Fibroblast of the aortic adventitia (primary cell): ENCODE data around the gene HMG20A. TPM values are rescaled to one million over a fixed set of nuclear protein-coding genes. Genes with fewer than 3 reads are reported as not detected.
"Not testable (repeated sequence)": the region's sequence is repeated elsewhere in the genome, so short reads cannot be mapped to it uniquely, and the experiment has no call there.

ENCODE experiments used
- DNase-seq: peaks from one replicate; pipeline ENCODE4 v3.0.0-alpha.2; 2010; ENCODE audit warnings: low read depth
- H3K4me3 ChIP-seq: 2 replicates; pipeline ENCODE4 v1.5.1; 2011; ENCODE audit warnings: low read depth, mild to moderate bottlenecking, control low read depth, low read length, moderate library complexity
- CTCF ChIP-seq: IDR thresholded peaks from 2 replicates; pipeline ENCODE4 v1.5.1; 2011; ENCODE audit warnings: mild to moderate bottlenecking, low read length, control low read depth, inconsistent platforms; ENCODE audit not compliant: insufficient read depth
- total RNA-seq: library from RNA; depleted of rRNA; stranded (reverse); fragments of >200 nt; gene quantifications from 2 replicates; pipeline ENCODE4 v1.2.3, GENCODE V29; 2012; ENCODE audit warnings: low replicate concordance

Gene HMG20A
- total RNA-seq, 1 donor = 28.7 TPM

DNA sequence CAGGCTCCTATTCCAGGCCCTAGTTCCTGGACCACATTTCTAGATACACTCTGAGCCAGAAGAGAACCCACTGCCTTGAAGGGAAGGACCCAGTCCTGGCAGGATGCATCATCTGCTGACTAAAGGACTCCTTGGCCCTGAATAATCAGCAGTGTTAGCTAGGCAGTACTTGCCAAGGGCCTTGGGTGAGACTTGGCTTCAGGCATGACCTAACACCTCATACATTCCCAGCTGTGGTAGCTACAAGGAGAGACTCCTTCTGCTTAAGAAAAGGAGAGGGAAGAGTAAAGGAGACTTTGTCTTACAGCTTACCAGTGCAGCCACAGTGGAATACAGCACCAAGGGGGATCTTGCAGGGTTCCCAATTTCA, 27.2 kb upstream of the HMG20A start:
- no peak overlapping the region for H3K4me3 ChIP-seq
- TF ChIP-seq CTCF = no peak
- DNase-seq = peak; percentile 52

DNA sequence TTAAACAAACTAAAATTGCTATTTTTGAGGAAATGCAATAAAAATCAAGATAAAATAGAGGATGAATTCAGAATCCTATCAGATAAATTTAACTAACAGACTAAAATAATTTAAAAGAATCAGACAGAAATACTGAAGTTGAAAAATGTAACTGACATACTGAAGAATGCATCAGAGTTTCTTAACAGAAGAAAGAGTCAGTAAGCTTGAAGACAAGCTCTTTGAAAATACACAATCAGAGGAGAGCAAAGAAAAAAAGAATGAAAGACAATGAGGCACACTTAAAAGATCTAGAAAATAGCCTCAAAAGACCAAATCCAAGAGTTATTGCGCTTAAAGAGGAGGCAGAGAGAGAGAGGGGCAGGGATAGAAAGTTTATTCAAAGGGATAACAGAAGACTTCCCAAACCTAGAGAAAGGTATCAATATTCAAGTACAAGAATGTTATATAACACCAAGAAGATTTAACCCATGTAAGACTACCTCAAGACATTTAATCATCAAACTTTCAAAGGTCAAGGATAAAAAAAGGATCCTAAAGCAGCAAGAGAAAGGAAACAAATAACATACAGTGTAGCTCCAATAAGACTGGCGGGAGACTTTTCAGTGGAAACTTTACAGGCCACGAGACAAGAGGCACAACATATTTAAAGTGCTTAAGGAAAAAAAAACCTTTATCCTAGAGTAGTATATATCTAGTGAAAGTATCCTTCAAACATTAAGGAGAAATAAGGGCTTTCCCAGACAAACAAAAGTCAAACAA, 25.5 kb upstream of the HMG20A start:
- no peak for DNase-seq
- no peak overlapping the region for H3K4me3 ChIP-seq
- TF ChIP-seq CTCF = no peak

- DNase-seq = no peak
- H3K4me3 ChIP-seq = no peak overlapping the region
- no peak for TF ChIP-seq CTCF
Observed at GRCh38 chr15:77396692-77397091, 24.0 kb upstream of the HMG20A start.

DNA sequence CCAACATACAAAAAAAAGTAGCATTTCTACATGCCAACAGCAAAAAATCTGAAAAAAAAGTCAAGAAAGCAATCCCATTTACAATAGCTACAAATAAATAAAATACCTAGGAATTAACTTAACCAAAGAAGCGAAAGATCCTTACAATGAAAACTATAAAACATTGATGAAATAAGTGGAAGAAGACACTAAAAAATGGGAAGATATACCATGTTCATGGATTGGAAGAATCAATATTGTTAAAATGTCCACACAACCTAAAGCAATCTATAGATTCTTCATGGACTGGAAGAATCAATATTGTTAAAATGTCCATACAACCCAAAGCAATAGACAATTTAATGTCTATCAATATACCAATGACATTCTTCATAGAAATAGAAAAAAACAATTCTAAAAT, 21.8 kb upstream of the HMG20A start:
- DNase-seq = no peak
- TF ChIP-seq CTCF = no peak
- H3K4me3 ChIP-seq = no peak overlapping the region

- no peak for DNase-seq
- no peak for TF ChIP-seq CTCF
- H3K4me3 ChIP-seq = no peak overlapping the region
Observed at GRCh38 chr15:77400258-77400657, 20.4 kb upstream of the HMG20A start.

DNA sequence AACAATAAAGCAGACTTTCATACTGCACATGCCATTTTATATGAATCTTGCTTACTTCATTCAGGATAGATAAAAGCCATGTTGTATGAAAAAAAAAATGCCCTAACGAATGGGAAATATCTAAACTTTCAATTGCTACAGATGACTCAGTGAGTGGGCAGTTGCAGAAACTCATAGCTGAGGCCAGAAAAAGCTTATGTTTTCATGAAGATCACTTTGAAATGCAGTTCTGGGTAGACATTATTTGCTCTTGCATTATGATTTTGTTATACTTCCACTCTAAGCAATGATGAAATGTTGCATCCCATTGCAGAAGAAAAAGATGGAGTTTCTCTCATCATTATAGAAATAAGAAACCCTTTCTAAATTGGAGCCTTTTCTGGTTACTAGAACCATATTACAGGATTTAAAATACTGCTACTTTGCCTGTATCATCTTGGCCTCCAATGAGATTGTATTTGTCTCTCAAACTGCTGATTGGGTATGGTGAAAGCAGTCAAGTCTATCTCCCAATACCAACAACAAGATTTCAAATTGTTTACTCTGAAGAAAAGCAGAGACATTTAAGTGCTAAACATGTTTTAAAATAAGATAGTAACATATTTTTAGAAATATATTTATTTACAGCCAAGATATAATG, 17.8 kb upstream of the HMG20A start:
- peak; percentile 91 for DNase-seq
- H3K4me3 ChIP-seq = no peak overlapping the region
- TF ChIP-seq CTCF = no peak

GRCh38 chr15:77406173-77406759, 14.4 kb upstream of the HMG20A start:
- not testable (repeated sequence) for DNase-seq, H3K4me3 ChIP-seq
